ENCODE data around the gene DIAPH3.

- TF ChIP-seq CTCF (IDR thresholded peaks at IDR 0.05 in 8 of 11, conservative IDR thresholded peaks at IDR 0.05 in 3 of 11) (no peak), POLR2AphosphoS5 (IDR thresholded peaks at IDR 0.05) (no peak), POLR2A (IDR thresholded peaks at IDR 0.05) (no peak)
Observed at GRCh38 chr13:59898066-59898465, 265.7 kb downstream of the DIAPH3 start.

Measured in spleen (tissue), 7 donors.